Mucosa of rectum (tissue), 2 donors: ENCODE data around the gene CHRNG.

Experiments used
- H3K27ac ChIP-seq, 2 donors: one replicate each; pipeline ENCODE4 v1.7.0; 2013; ENCODE audit warnings: inconsistent platforms in 2 of 2, low read depth in 2 of 2, low read length in 2 of 2
- H3K27me3 ChIP-seq, 2 donors: one replicate each; pipeline ENCODE4 v1.7.0; 2013; ENCODE audit warnings: low read length in 2 of 2; ENCODE audit not compliant: control insufficient read depth in 2 of 2, insufficient read depth in 2 of 2
- H3K36me3 ChIP-seq, 2 donors: one replicate each; pipeline ENCODE4 v1.7.0; 2013; ENCODE audit warnings: low read length in 2 of 2; ENCODE audit not compliant: control insufficient read depth in 2 of 2, insufficient read depth in 2 of 2
- H3K4me1 ChIP-seq, 2 donors: one replicate each; pipeline ENCODE4 v1.7.0; 2013; ENCODE audit warnings: low read length in 2 of 2, mild to moderate bottlenecking in 1 of 2; ENCODE audit not compliant: control insufficient read depth in 2 of 2, insufficient read depth in 2 of 2
- H3K4me3 ChIP-seq, 2 donors: one replicate each; pipeline ENCODE4 v1.7.0; 2013; ENCODE audit warnings: low read length in 2 of 2
- H3K9ac ChIP-seq, 2 donors: one replicate each; pipeline ENCODE4 v1.7.0; 2013; ENCODE audit warnings: low read length in 2 of 2, low read depth in 1 of 2, mild to moderate bottlenecking in 1 of 2
- H3K9me3 ChIP-seq, 2 donors: one replicate each; pipeline ENCODE4 v1.7.0; 2013; ENCODE audit warnings: low read length in 2 of 2; ENCODE audit not compliant: control insufficient read depth in 2 of 2
- donor health status: healthy.
- donor health status: Normal muscosa, but diverticular disease.

The CHRNG gene

DNA sequence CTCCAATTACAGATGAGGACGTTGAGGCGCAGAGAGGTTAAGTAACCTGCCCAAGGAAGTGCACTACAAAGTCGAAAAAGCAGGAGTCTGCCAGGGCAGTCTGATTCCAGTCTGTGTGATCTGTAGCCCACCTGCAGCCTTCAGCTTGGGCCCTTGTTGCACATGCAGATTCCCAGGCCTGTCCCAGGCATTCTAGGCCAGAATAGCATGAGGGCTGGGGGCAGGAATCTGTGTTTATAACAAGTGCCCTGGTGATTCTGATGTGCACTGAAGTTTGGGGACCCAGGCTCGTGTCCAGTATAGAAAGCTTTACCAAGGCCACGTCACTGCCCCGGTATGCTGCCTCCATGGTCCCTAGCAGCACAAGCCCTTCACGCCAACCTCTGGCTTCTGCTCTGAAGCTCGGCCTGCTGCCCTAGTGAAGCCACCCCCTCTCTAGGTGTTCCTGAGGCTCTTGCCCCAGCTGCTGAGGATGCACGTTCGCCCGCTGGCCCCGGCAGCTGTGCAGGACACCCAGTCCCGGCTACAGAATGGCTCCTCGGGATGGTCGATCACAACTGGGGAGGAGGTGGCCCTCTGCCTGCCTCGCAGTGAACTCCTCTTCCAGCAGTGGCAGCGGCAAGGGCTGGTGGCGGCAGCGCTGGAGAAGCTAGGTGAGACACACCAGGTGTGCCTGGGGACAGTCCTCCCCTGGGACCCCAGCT is 4.6 kb downstream of the CHRNG start:
- H3K36me3 ChIP-seq, result peaks cover 0 to 5% of the 10 kb centered on the region in 2 donors
- H3K9ac ChIP-seq, result no peak overlapping the region
- no peak overlapping the region for H3K27ac ChIP-seq
- no peak overlapping the region for H3K4me3 ChIP-seq
- H3K27me3 ChIP-seq, result peaks cover 4 to 5% of the 10 kb centered on the region in 2 donors
- no peaks in the 10 kb centered on the region for H3K4me1 ChIP-seq
- H3K9me3 ChIP-seq, result no peaks in the 10 kb centered on the region

DNA sequence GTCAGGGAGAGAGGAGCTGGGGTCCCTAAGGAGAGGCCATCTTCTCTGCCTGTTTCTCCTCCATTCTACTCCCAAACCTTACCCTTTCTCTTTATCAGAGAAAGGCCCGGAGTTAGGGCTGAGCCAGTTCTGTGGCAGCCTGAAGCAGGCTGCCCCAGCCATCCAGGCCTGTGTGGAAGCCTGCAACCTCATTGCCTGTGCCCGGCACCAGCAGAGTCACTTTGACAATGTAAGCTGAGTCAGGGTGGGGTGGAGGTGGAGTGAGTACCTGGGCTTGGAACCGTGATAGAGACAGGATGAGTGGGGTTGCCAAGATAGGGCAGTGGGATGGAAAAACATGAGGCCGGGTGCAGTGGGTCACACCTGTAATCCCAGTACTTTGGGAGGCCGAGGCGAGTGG is 5.2 kb downstream of the CHRNG start:
- H3K36me3 ChIP-seq, result peaks cover 0 to 5% of the 10 kb centered on the region in 2 donors
- H3K27me3 ChIP-seq, result peaks cover 0 to 2% of the 10 kb centered on the region in 2 donors
- no peak overlapping the region for H3K4me3 ChIP-seq
- H3K27ac ChIP-seq, result no peak overlapping the region
- no peak overlapping the region for H3K9ac ChIP-seq
- H3K9me3 ChIP-seq, result no peaks in the 10 kb centered on the region
- H3K4me1 ChIP-seq, result no peaks in the 10 kb centered on the region

DNA sequence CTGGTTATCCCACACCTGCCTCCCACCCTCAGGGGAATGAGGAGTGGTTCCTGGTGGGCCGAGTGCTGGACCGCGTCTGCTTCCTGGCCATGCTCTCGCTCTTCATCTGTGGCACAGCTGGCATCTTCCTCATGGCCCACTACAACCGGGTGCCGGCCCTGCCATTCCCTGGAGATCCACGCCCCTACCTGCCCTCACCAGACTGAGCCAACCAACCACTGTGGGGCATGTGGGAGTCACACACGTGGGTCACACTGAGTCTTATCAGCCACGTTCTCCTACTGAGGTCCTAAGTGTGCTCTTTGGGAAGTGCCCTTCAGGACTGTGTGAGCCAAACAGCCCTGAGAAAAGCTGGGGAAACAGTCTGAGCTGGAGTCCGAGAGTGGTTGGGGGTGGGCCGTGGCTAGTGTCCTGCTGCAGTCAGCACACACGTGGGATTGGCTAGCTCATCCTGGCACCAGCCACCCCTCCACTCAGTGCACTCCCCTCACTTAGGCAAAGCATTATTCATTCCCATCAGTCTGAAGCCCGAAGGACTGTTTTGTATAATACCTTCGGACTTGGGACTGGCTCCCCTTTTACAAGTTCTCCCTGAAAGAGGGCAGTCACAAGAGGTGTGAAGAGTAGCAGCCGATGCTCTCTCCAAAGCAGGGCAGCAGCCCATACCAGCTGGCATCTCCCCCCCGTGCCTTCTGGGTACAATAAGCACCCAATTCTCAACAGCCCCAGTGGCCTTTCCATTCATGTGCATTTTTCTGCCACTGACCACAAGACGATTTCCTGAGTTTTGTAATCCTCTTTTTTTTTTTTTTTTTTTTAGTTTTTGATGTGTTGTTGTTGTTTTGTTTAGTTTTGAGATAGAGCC is 6.3 kb downstream of the CHRNG start:
- no peak overlapping the region for H3K27ac ChIP-seq

DNA sequence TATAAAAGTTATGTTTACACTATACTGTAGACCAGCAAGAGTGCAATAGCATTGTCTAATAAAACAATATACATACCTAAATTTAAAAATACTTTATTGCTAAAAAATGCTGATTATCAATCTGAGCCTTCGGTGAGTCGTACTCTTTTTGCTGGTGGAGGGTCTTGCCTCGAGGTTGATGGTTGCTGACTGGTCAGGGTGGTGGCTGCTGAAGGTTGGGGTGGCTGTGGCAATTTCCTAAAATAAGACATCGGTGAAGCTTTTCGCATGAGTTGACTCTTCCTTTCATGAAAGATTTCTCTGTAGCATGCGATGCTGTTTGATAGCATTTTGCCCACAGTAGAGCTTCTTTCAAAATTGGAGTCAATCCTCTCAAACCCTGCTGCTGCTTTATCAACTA is 8.5 kb downstream of the CHRNG start:
- H3K9me3 ChIP-seq, result no peaks in the 10 kb centered on the region
- no peak overlapping the region for H3K4me3 ChIP-seq
- H3K36me3 ChIP-seq, result peaks cover 0 to 9% of the 10 kb centered on the region in 2 donors
- H3K9ac ChIP-seq, result no peak overlapping the region
- no peaks in the 10 kb centered on the region for H3K27me3 ChIP-seq
- peaks cover 3 to 10% of the 10 kb centered on the region in 2 donors for H3K4me1 ChIP-seq
- no peak overlapping the region for H3K27ac ChIP-seq

More for the DNA sequence above, 6.3 kb downstream of the CHRNG start:
- Histone ChIP-seq H3K9me3 (no peaks in the 10 kb centered on the region), H3K4me1 (no peaks in the 10 kb centered on the region), H3K9ac (no peak overlapping the region), H3K36me3 (peaks cover 0 to 5% of the 10 kb centered on the region in 2 donors), H3K4me3 (no peak overlapping the region), H3K27me3 (no peaks in the 10 kb centered on the region)

GRCh38 chr2:232549655-232550353 is 10.3 kb downstream of the CHRNG start:
- H3K9ac ChIP-seq, result peak overlapping the region; percentile 72 to 96
- peak overlapping the region; percentile 91 to 97 for H3K4me3 ChIP-seq
- H3K4me1 ChIP-seq, result peaks cover 3 to 10% of the 10 kb centered on the region in 2 donors
- H3K27me3 ChIP-seq, result no peaks in the 10 kb centered on the region
- peak overlapping the region; percentile 98 for H3K27ac ChIP-seq
- H3K36me3 ChIP-seq, result peaks cover 5 to 12% of the 10 kb centered on the region in 2 donors
- H3K9me3 ChIP-seq, result no peaks in the 10 kb centered on the region

DNA sequence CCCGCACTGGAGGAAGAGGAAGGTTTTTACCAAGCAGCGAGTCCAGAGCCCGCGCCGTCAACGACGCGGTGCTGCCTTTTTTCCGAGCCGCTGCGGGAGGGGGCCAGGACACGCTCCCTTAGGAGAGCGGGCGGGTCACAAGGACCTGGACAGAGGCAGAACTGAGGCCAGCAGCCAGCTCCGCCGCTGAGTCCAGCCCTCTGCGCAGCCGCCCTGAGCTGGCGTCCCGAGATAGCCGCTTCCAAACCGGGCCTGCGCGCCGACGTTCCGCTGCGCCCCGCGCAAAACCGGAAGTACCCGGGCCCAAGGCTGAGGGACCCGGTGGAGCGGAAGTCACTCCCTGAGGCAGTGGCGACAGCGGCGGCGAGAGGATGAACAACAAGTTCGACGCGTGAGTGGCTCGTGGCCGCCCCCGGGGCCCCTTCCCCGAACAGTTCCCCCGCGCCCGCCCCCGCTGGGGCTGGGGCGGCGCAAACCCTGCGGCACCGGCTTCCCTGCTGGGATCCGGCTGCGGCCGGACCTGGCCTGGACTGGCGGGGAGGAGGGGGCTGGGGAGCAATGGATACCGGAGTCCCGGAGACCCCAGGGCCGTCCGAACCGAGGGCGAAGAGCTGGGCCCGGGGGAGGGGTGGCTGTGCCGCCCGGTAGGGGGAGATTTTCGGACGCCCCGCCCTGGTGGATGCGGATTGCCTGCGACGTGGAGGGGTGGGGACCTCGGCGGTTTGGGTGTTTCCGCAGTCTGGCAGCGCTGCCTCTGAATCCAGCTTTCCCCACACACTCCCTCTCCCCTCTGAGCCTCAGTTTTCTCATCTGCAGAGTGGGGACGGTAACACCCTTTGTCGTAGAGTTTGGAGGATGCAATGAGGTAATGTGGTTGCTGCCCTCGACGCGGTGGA is 11.1 kb downstream of the CHRNG start, which contains the start of the genes EIF4E2 and TIGD1:
TSS of gene EIF4E2 (plus strand) at position 336 of the 896 bp plus-strand sequence. CDS start at position 372, 36 bp downstream.
TSS of gene TIGD1 (minus strand) at position 204 of the 896 bp plus-strand sequence. CDS start 675 bp downstream, outside the sequence.
- H3K9ac ChIP-seq, result peak within 1 kb of the TSS; percentile 72 to 96
- no peaks in the 10 kb centered on the region for H3K27me3 ChIP-seq
- H3K4me1 ChIP-seq, result peaks cover 3 to 10% of the 10 kb centered on the region in 2 donors
- peak within 1 kb of the TSS; percentile 98 for H3K27ac ChIP-seq
- H3K4me3 ChIP-seq, result peak within 1 kb of the TSS; percentile 91 to 97
- H3K36me3 ChIP-seq, result peaks cover 5 to 10% of the 10 kb centered on the region in 2 donors
- no peaks in the 10 kb centered on the region for H3K9me3 ChIP-seq

- H3K9ac ChIP-seq, result peak overlapping the region; percentile 72 to 96
- peak overlapping the region; percentile 98 for H3K27ac ChIP-seq
- H3K9me3 ChIP-seq, result no peaks in the 10 kb centered on the region
- peaks cover 7 to 9% of the 10 kb centered on the region in 2 donors for H3K36me3 ChIP-seq
- no peaks in the 10 kb centered on the region for H3K27me3 ChIP-seq
- peak overlapping the region; percentile 91 to 97 for H3K4me3 ChIP-seq
- peaks cover 3 to 10% of the 10 kb centered on the region in 2 donors for H3K4me1 ChIP-seq
Observed at GRCh38 chr2:232551250-232551638, 11.8 kb downstream of the CHRNG start.

GRCh38 chr2:232551776-232552175 is 12.3 kb downstream of the CHRNG start:
- Histone ChIP-seq H3K36me3 (peaks cover 13% of the 10 kb centered on the region in 2 donors), H3K27me3 (no peaks in the 10 kb centered on the region), H3K9ac (peak overlapping the region; percentile 72 to 96), H3K9me3 (no peaks in the 10 kb centered on the region), H3K27ac (no peak overlapping the region), H3K4me3 (peak overlapping the region; percentile 91 to 97), H3K4me1 (peaks cover 3 to 10% of the 10 kb centered on the region in 2 donors)

DNA sequence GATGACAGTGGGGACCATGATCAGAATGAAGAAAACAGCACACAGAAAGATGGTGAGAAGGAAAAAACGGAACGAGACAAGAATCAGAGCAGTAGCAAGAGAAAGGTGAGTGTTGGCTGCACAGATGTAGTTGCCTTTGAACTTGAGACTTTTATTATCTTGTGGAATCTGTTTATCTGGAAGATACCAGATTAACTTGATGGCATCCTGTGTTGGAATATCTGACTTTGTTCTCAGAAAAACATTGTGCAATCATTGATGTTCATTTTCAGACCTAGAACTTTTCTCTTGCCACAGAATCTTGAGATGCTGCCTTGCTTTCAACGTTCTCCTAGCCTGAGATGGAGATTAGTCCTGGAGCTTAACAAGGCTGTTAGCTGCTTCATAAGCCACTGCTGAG is 16.9 kb downstream of the CHRNG start:
- no peaks in the 10 kb centered on the region for H3K27me3 ChIP-seq
- no peak overlapping the region for H3K4me3 ChIP-seq
- H3K27ac ChIP-seq, result no peak overlapping the region
- peaks cover 1 to 6% of the 10 kb centered on the region in 2 donors for H3K4me1 ChIP-seq
- H3K36me3 ChIP-seq, result peaks cover 36% of the 10 kb centered on the region in 2 donors
- H3K9me3 ChIP-seq, result no peaks in the 10 kb centered on the region
- H3K9ac ChIP-seq, result no peak overlapping the region
